HG02798 (cell line): ENCODE measurements around the gene ANKIB1.
"Not testable (repeated sequence)": the region's sequence is repeated elsewhere in the genome, so short reads cannot be mapped to it uniquely, and the experiment has no call there.

Experiments
- ATAC-seq: cut with Tn5 transposase; IDR thresholded peaks from one replicate; pipeline ENCODE4 v1.9.1; 2021; ENCODE audit warnings: mild to moderate bottlenecking; ENCODE audit not compliant: unreplicated experiment, poor library complexity

ANKIB1 gene

DNA sequence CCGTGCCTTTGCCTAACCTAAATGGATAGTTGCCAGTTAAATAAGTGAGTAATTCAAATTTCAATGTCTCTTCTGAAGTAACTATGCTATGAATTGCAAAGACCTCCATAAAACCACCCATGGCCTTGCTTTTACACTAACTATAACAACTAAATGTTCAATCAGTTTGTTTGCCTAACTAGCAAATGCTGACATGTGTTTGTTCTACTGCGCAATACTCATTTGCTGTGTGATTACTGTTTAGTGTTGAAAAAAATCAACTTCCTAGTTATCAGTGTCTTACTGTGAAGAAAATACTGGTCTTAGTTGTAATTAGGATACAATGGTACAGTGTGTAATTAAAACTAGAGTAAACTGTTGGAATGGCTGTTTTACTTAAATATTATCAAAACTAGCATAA is 154.2 kb downstream of the ANKIB1 start:
- ATAC-seq = no peak

DNA sequence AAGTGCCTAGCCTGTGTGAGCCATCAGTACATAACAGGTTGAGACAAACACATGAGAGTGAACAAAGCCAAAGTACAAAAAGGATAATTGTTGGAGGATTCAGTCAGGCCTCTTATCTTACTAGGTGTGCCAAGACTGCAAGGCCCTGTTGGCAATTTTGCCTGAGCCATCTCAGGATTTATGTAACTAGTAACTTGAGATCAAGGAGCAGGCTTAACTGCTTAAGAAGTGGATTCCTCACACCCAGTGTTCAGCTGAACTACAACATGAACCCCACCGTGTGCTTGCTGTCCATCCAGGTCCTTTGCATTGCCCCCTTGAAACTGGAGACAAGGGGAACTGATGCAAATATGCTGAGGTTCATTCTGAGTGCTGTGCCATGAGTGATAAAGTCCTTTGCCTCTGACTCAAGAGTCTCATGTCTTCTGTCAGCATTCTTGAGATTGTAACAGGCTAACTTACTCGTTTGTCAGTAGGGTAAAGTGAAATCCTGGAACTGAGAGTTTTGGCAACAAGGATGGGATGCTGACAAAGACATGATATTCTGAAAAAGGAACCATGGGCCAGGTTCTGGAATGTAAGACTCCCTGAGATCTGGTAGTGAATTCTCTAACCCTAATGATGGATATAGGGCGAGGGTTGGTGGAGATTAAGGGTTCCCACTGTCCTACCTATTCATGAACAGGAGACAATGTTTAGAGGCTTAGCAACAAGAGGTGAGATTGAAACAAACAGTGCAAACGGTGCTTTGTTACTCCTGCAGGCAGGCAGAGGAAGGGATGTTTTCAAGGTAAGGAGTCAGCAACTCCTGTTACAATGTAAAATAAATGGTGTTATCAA is 157.4 kb downstream of the ANKIB1 start:
- no peak for ATAC-seq

DNA sequence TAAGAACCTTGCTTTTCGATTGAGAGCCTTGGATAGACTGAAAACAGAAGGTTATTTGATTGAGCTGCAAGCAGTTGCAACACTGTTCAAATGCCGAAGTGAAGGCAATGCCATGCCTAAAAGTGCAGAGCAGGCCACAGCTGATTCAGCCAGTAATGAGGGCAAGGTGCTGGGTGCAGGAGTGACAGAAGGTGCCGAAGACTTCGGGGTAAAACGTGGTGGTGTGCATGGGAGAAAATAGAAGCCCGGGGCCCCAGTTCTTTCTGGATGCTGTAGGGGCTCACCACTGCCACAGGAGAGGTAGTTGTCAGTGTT is 157.9 kb downstream of the ANKIB1 start:
- ATAC-seq = no peak

- ATAC-seq = no peak
Observed at GRCh38 chr7:92404170-92404614, 158.4 kb downstream of the ANKIB1 start.

DNA sequence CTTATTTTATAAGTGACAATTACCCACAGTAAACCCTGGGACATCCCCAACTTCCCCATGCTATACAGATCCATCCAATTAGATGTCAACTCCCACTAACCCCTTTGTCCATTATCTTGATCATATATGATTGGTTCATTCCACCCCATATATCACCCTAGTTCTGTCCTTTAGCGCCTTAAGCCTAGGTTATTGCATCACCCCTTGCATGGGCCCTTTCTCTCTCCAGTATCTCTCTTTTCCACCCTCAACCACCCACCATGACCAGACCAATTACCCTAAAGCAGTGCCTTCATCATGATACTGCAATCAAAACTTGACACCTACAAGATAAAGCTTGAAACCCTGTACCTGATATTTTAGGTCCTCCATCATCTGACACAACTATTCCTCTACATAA is 163.6 kb downstream of the ANKIB1 start:
- ATAC-seq = no peak

DNA sequence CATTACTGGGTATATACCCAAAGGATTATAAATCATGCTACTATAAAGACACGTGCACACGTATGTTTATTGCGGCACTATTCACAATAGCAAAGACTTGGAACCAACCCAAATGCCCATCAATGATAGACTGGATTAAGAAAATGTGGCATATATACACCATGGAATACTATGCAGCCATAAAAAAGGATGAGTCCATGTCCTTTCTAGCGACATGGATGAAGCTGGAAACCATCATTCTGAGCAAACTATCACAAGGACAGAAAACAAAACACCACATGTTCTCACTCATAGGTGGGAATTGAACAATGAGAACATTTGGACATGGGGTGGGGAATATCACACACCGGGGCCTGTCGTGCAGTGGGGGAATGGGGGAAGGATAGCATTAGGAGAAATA is 164.4 kb downstream of the ANKIB1 start:
- not testable (repeated sequence) for ATAC-seq

DNA sequence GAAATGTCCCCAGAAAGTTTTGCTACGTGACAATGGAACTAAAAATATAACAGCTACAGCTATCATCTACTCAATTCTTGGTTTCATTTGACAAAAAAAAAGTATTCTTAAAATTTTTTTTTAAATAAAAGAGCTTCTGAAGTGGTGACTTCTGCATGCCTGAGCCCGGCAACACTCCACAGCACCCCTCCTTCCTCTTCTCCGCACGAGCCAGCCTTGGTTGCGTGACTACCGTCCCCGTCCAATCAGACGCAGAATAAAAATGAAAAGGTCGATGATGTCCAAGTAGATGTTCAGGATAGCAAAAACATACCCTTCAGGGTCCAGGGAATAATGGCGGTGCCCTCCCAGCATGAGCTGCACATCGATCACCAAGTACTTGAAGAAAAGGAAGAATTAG is 167.0 kb downstream of the ANKIB1 start:
- no peak for ATAC-seq

GRCh38 chr7:92413550-92413949 is 167.8 kb downstream of the ANKIB1 start:
- ATAC-seq = no peak

GRCh38 chr7:92415225-92415624 is 169.5 kb downstream of the ANKIB1 start:
- ATAC-seq = no peak

DNA sequence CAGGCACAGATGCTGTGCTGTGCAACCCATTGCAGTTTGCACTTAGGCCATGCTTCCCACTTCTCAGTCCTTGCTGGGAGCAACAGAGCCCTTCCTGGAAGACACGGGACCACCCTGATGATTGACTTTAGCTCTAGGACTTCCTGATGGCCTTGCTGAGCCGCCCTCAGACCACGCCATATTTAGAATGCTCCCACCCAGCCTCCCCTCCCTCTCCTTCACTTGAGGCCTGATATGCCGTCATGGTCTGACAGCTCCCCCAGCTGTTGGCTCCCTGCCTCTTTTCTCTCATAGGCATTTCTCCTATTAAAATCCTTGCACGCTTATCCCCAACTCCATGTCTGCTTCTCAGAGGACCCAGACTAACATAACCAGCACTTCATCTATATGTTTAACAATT is 172.1 kb downstream of the ANKIB1 start:
- ATAC-seq = no peak

DNA sequence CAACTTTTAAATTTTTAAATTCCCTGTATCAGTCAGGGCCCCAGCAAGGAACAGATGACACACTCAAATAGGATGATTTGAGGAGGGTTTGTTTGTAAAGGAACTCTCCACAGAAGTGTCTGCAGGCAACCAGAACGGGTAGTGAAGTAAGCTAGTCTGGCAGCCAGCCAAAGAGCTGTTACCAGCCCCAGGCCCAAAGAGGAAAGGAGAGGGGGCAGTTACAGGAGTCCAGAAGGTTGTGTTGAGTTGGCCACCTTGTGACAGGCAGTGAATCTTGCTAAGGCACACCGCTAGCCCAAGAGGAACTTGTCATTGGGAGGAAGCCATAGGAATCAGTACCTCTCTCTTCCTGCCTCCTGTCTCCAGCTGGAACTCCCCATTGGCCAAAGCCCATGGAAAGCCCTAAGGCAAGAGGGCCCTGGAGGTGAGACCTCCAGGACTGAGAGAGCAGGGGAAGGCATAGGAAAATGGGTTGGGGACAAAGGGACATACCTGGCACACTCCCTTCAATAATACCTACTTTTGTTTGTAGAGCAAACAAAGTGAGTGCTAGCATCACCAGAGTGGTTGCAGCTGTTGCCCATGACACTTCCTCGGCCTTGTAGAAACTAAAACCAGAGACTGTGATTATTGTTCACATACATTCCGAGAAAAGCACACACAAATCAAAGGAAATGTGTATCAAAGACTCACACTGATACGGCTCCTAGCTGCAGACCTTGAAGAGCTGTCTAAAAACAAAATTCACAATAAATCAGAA is 176.1 kb downstream of the ANKIB1 start:
- ATAC-seq = no peak

DNA sequence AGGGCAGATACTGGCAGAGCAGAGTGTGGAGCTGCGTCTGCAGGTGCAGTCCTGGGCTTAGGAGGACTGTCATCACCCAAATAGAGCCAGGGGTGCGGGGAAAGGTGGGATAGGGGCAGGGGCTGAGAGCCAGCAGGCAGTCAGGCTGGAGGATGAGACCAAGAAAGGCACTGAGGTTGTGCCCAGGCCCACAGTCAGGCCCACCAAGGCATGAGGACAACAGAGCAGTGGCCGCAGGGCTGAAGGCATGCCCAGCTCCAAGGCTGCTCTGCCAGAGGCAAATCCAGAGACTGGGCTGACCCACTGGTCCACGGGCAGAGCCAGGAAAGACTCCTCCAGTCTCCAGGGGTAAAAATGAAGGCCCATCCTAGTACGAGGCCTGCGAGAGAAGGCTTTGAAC is 177.2 kb downstream of the ANKIB1 start:
- no peak for ATAC-seq

GRCh38 chr7:92423710-92424131 is 177.9 kb downstream of the ANKIB1 start:
- no peak for ATAC-seq

DNA sequence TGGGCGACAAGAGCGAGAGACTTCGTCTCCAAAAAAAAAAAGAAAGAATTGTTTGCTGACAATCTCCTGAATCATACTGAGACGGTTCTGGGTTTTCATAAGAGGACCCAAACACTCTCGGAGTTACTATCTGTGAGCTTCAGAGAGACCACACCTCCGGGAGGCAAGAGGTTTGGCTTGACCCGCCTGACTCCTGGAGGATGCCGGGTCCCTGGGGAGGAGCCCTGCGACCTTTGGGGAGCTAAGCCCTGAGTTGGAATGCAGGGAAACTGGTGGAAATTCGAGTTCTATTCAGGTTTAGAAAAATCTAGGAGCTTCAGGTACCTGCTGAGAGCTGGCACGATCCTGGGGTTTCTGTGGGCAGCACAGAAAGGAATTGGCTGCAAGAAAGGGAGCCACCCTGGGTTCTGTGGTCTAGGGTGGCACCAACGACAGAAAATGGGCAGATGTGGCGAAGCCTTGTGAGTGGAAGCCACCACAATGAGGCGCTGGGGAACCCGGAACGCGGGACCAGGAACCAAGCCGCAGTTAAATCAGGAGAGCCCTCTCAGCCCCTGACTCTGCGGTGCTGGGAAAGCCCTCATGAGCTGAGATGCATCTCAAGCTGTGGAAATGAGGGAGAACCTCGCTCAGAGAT is 179.7 kb downstream of the ANKIB1 start:
- ATAC-seq = no peak

GRCh38 chr7:92427193-92427592 is 181.4 kb downstream of the ANKIB1 start:
- no peak for ATAC-seq

DNA sequence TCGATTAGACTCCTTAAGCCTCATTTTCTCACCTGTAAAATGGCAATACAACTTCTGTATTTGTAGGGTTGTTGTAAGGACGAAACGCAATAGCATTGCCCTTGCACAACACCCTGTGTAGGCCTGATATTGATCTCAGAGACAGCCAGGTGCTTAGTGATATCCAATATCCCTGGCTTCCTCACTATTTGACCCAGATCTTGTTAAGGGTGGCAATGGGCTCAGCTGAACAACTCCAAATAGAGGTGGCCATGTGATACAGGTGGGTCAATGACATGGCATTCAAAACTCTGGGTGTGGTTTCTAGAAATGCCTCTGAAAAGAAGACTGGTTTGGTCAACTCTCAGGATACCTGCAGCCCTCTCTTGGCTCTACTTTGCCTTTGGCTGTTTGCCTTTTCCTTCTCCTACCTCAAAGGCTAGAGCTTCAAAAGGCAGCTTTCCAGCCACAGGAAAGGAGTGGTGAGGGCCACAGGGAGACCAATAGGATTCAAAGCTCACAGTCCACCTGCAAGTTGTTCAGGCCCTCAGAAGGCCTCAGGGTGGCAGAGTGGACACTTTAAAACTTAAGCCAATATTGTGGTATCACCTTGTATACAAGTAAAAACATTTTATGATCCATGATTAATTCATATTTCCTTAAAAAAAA is 186.6 kb downstream of the ANKIB1 start:
- ATAC-seq = no peak

- no peak for ATAC-seq
Observed at GRCh38 chr7:92433019-92433418, 187.2 kb downstream of the ANKIB1 start.

GRCh38 chr7:92435542-92435941 is 189.8 kb downstream of the ANKIB1 start:
- no peak for ATAC-seq

DNA sequence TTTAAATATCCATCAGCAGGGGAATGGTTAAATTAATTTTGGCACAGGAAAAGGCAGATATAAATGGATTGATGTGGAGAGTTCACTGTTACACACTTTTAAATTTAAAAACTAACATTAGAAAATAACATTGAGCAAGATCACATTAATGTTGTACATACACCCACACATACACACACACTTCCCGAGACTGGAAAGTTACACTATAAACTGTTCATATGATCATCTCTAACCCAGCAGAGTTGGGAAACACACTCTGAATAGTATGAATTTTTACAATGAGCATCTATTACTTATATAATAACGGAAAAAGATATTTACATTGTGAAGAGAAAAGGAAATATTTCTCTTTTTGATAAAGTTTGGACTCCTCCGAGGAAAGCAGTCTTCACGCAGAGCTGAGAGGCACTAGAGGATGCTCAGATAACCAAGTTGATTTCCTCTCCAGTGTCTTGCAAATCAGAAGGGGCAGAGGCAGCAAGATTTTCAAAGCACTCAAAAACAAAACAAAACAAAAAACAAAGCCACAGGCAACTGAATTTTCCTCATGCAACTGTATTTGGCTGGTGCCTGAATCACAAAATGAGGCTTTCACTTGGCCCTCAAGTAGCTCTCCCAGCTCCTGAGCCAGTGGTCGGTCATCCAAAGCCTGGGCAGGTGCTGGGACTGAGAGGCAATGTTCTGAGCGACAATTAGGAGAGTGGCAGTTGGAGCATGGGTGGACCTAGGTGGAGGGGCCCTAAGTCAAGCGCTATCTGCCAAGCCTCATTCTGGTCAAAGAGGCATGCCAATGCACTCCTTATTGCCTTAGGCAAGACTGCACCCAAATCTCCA is 191.1 kb downstream of the ANKIB1 start:
- no peak for ATAC-seq

GRCh38 chr7:92437956-92438491 is 192.2 kb downstream of the ANKIB1 start:
- no peak for ATAC-seq
